Measurements from ENCODE around the gene SLC22A31. TPM values are rescaled to one million over a fixed set of nuclear protein-coding genes. Genes with fewer than 3 reads are reported as not detected.

The SLC22A31 gene
- total RNA-seq, 1 experiment from 2014 or later = 53.7 TPM

GRCh38 chr16:89174877-89175276 is 25.5 kb downstream of the SLC22A31 start:
- Histone ChIP-seq H3K4me3 (replicated peaks in 1 of 2; ENCODE audit: low read depth in 1 of 2, low read length in 2 of 2) (no peak overlapping the region), H3K4me1 (ENCODE audit: control insufficient read depth in 1 of 2, insufficient read depth in 2 of 2, low read length in 2 of 2) (peaks cover 18 to 22% of the 10 kb centered on the region in 2 experiments), H3K9me3 (ENCODE audit: control insufficient read depth in 1 of 2, insufficient read depth in 1 of 2, low read depth in 1 of 2, low read length in 2 of 2) (no peaks in the 10 kb centered on the region), H2AFZ (ENCODE audit: low read depth, low read length, poor library complexity, severe bottlenecking) (no peak overlapping the region), H3K27me3 (ENCODE audit: insufficient read depth, low read length) (no peaks in the 10 kb centered on the region), H3K4me2 (ENCODE audit: low read length) (no peak overlapping the region), H3K9ac (ENCODE audit: low read length) (no peak overlapping the region), H3K79me2 (ENCODE audit: insufficient read depth, low read length) (no peaks in the 10 kb centered on the region), H3K9me2 (ENCODE audit: insufficient read depth) (no peaks in the 10 kb centered on the region), H4K20me1 (ENCODE audit: insufficient read depth) (no peaks in the 10 kb centered on the region), H3K27ac (ENCODE audit: low read depth, low read length) (no peak overlapping the region; the same call in 1 of the 2 replicates), H3K36me3 (ENCODE audit: control insufficient read depth in 1 of 2, insufficient read depth in 2 of 2, low read length in 2 of 2) (no peaks in the 10 kb centered on the region)
- no peak for TF ChIP-seq CEBPB (IDR thresholded peaks at IDR 0.05; ENCODE audit: low read depth)
- no peak for TF ChIP-seq CBX3 (IDR thresholded peaks at IDR 0.05; ENCODE audit: low read depth)
- TF ChIP-seq SIN3A (IDR thresholded peaks at IDR 0.05; ENCODE audit: low read depth) = no peak
- TF ChIP-seq EGR1 (IDR thresholded peaks at IDR 0.05; ENCODE audit: low read depth) = no peak
- no peak for TF ChIP-seq ZBTB33 (IDR thresholded peaks at IDR 0.05; ENCODE audit: extremely low read depth, insufficient replicate concordance, low read length)
- TF ChIP-seq POLR2A (IDR thresholded peaks at IDR 0.05; ENCODE audit: borderline replicate concordance, extremely low read depth, insufficient read depth, insufficient read length) = no peak
- no peak for DNase-seq (ENCODE audit: low read depth, low spot score)
- ChIA-PET CTCF (interaction anchor here (1.0 kb wide), 1 partner anchor 18 kb away, joined by 3 read pairs; no protein-coding TSS in a partner anchor), POLR2A (no interaction called here), RAD21 (ENCODE audit: low non-redundant PET in 1 of 2, low total read pairs in 2 of 2, uncharacterized antibody in 2 of 2, unreplicated experiment in 2 of 2) (no interaction called here)
- ATAC-seq = no peak
- BruUV-seq (replicated peaks) = no TSS peak
- intact Hi-C loops (cut with micrococcal nuclease) = no loop called here

GRCh38 chr16:89174055-89174827 is 26.1 kb downstream of the SLC22A31 start:
- H3K36me3 ChIP-seq (ENCODE audit: control insufficient read depth in 1 of 2, insufficient read depth in 2 of 2, low read length in 2 of 2) = no peaks in the 10 kb centered on the region
- intact Hi-C loops (cut with micrococcal nuclease) = no loop called here
- no peak overlapping the region for H3K4me2 ChIP-seq (ENCODE audit: low read length)
- H3K27me3 ChIP-seq (ENCODE audit: insufficient read depth, low read length) = no peaks in the 10 kb centered on the region
- H3K4me3 ChIP-seq (replicated peaks in 1 of 2; ENCODE audit: low read depth in 1 of 2, low read length in 2 of 2) = no peak overlapping the region
- no peak overlapping the region for H3K9ac ChIP-seq (ENCODE audit: low read length)
- ATAC-seq = no peak
- H3K27ac ChIP-seq (ENCODE audit: low read depth, low read length) = no peak overlapping the region
- no peaks in the 10 kb centered on the region for H4K20me1 ChIP-seq (ENCODE audit: insufficient read depth)
- BruUV-seq (replicated peaks) = no TSS peak
- H3K4me1 ChIP-seq (ENCODE audit: control insufficient read depth in 1 of 2, insufficient read depth in 2 of 2, low read length in 2 of 2) = peaks cover 19 to 23% of the 10 kb centered on the region in 2 experiments
- POLR2A ChIA-PET = interaction anchor here (0.6 to 1.1 kb wide), 2 partner anchors 19 to 754 kb away, joined by 3 read pairs; no protein-coding TSS in a partner anchor
- RAD21 ChIA-PET (ENCODE audit: low non-redundant PET in 1 of 2, low total read pairs in 2 of 2, uncharacterized antibody in 2 of 2, unreplicated experiment in 2 of 2) = no interaction called here
- no peaks in the 10 kb centered on the region for H3K9me3 ChIP-seq (ENCODE audit: control insufficient read depth in 1 of 2, insufficient read depth in 1 of 2, low read depth in 1 of 2, low read length in 2 of 2)
- CTCF ChIA-PET = no interaction called here
- no peak for DNase-seq (ENCODE audit: low read depth, low spot score)
- H3K79me2 ChIP-seq (ENCODE audit: insufficient read depth, low read length) = no peaks in the 10 kb centered on the region
- H3K9me2 ChIP-seq (ENCODE audit: insufficient read depth) = no peaks in the 10 kb centered on the region
- TF ChIP-seq EZH2phosphoT487 (IDR thresholded peaks at IDR 0.05; ENCODE audit: borderline replicate concordance) = no peak
- TF ChIP-seq SRF (IDR thresholded peaks at IDR 0.05; ENCODE audit: low read depth) = no peak
- no peak for TF ChIP-seq ZNF274 (IDR thresholded peaks at IDR 0.05; ENCODE audit: low read depth, low read length)
- TF ChIP-seq TCF7L2 (IDR thresholded peaks at IDR 0.05; ENCODE audit: borderline replicate concordance, extremely low read depth, insufficient read depth, insufficient read length) = no peak
- TF ChIP-seq CEBPB (IDR thresholded peaks at IDR 0.05; ENCODE audit: low read depth) = no peak
- no peak for TF ChIP-seq SIN3A (IDR thresholded peaks at IDR 0.05; ENCODE audit: low read depth)
- TF ChIP-seq ELF1 (IDR thresholded peaks at IDR 0.05; ENCODE audit: borderline replicate concordance, low read depth) = no peak
- no peak for TF ChIP-seq SP1 (IDR thresholded peaks at IDR 0.05; ENCODE audit: low read depth)
- no peak for TF ChIP-seq FOSL1 (IDR thresholded peaks at IDR 0.05; ENCODE audit: low read depth)
- TF ChIP-seq MAX (IDR thresholded peaks at IDR 0.05) = no peak
- TF ChIP-seq ATF3 (IDR thresholded peaks at IDR 0.05) = no peak
- no peak for TF ChIP-seq CBX3 (IDR thresholded peaks at IDR 0.05; ENCODE audit: low read depth)
- no peak overlapping the region for H2AFZ ChIP-seq (ENCODE audit: low read depth, low read length, poor library complexity, severe bottlenecking)

Measured in HCT116 (cell line).